Activated CD8-positive, alpha-beta T cell treated with anti-CD3 and anti-CD28 coated beads for 36 hours (primary cell): ENCODE results near the gene UBE2L6. TPM values are rescaled to one million over a fixed set of nuclear protein-coding genes. Genes with fewer than 3 reads are reported as not detected.
A peak's percentile ranks its signal among the peaks of the same experiment; 100 is the strongest.

Experiments used
- ATAC-seq: fragments of 200-7000 bp; cut with Tn5 transposase; one replicate; pipeline ENCODE4 v1.10.0; 2021; ENCODE audit warnings: mild to moderate bottlenecking, moderate library complexity
- CTCF ChIA-PET: fragments of 350-600 bp; sonication (Branson Sonifier 250); formaldehyde crosslinking; loops from one replicate; lab custom pipeline; 2021; ENCODE audit warnings: antibody characterized with exemption; lab: Charles Lee
- POLR2A ChIA-PET: fragments of 350-600 bp; sonication (Branson Sonifier 250); formaldehyde crosslinking; loops from one replicate; lab custom pipeline; 2021; ENCODE audit warnings: antibody characterized with exemption; lab: Charles Lee
- DNase-seq: peaks from one replicate; pipeline ENCODE4 v3.0.0-alpha.2; 2020
- H3K27ac Mint-ChIP-seq: one replicate; pipeline ENCODE4 v1.8.0; 2021; ENCODE audit warnings: mild to moderate bottlenecking, mixed read lengths
- H3K27me3 Mint-ChIP-seq: one replicate; pipeline ENCODE4 v1.8.0; 2021; ENCODE audit warnings: mixed read lengths
- H3K36me3 Mint-ChIP-seq: one replicate; pipeline ENCODE4 v1.8.0; 2021; ENCODE audit warnings: low read depth, mixed read lengths
- H3K4me1 Mint-ChIP-seq: one replicate; pipeline ENCODE4 v1.8.0; 2021; ENCODE audit warnings: low read depth, mixed read lengths
- H3K4me3 Mint-ChIP-seq: one replicate; pipeline ENCODE4 v1.8.0; 2021; ENCODE audit warnings: mild to moderate bottlenecking, moderate library complexity, mixed read lengths
- H3K9me3 Mint-ChIP-seq: one replicate; pipeline ENCODE4 v1.8.0; 2021; ENCODE audit warnings: mixed read lengths
- CTCF ChIP-seq: fragments of 200-600 bp; IDR thresholded peaks from one replicate; pipeline ENCODE4 v1.8.0; 2022; ENCODE audit warnings: antibody characterized with exemption, mild to moderate bottlenecking
- intact Hi-C: fragments of 100-400 bp; cut with micrococcal nuclease; formaldehyde crosslinking; loops from one replicate; pipeline ENCODE4 v1.10.0; 2022
- total RNA-seq, 2 experiments: library from RNA; stranded (reverse); gene quantifications; one replicate each; pipeline ENCODE4 v1.2.3, GENCODE V29; 2021

The UBE2L6 gene
- total RNA-seq, 2 experiments from 2014 or later = 148 to 159 TPM

GRCh38 chr11:57530596-57531507 is 36.6 kb downstream of the UBE2L6 start, which contains the start of gene TIMM10:
TSS of gene TIMM10 (minus strand) at chr11:57530754. CDS start at chr11:57530189, 565 bp downstream.
- intact Hi-C loops = no loop called here
- H3K4me1 Mint-ChIP-seq = peaks cover 35% of the 10 kb centered on the region
- no peaks in the 10 kb centered on the region for H3K27me3 Mint-ChIP-seq
- ChIA-PET POLR2A (interaction anchor here (1.2 to 6.7 kb wide), 6 partner anchors 11 to 73 kb away, joined by 3 to 57 read pairs (median 7); partner anchors contain the start of gene SLC43A1), CTCF (interaction anchor here (1.3 to 14.5 kb wide), 7 partner anchors 15 to 185 kb away, joined by 3 to 425 read pairs (median 5); partner anchors contain the start of genes RTN4RL2, SLC43A1, SLC43A3 and UBE2L6)
- ATAC-seq (peak; percentile 96), DNase-seq (peak; percentile 97)
- peaks cover 30% of the 10 kb centered on the region for H3K36me3 Mint-ChIP-seq
- H3K4me3 Mint-ChIP-seq = peak within 1 kb of the TSS; percentile 82
- H3K9me3 Mint-ChIP-seq = no peaks in the 10 kb centered on the region
- no peak for TF ChIP-seq CTCF
- peak within 1 kb of the TSS; percentile 83 for H3K27ac Mint-ChIP-seq

GRCh38 chr11:57530215-57530595 is 37.3 kb downstream of the UBE2L6 start:
- intact Hi-C loops = no loop called here
- Mint-ChIP-seq H3K27ac (peak overlapping the region; percentile 83), H3K4me3 (peak overlapping the region; percentile 82), H3K9me3 (no peaks in the 10 kb centered on the region), H3K27me3 (no peaks in the 10 kb centered on the region), H3K4me1 (peaks cover 35% of the 10 kb centered on the region), H3K36me3 (peaks cover 32% of the 10 kb centered on the region)
- DNase-seq (no peak), ATAC-seq (no peak)
- ChIA-PET CTCF (interaction anchor here (1.3 to 14.5 kb wide), 7 partner anchors 14 to 185 kb away, joined by 3 to 425 read pairs (median 6); partner anchors contain the start of genes RTN4RL2, SLC43A1, SLC43A3 and UBE2L6), POLR2A (interaction anchor here (0.5 to 6.7 kb wide), 7 partner anchors 11 to 119 kb away, joined by 3 to 57 read pairs (median 6); partner anchors contain the start of gene SLC43A1)
- TF ChIP-seq CTCF = no peak

- Mint-ChIP-seq H3K27ac (no peak overlapping the region), H3K4me1 (peaks cover 35% of the 10 kb centered on the region), H3K27me3 (no peaks in the 10 kb centered on the region), H3K4me3 (peak overlapping the region; percentile 41), H3K9me3 (no peaks in the 10 kb centered on the region), H3K36me3 (peaks cover 37% of the 10 kb centered on the region)
- CTCF ChIA-PET = interaction anchor here (0.7 to 14.5 kb wide), 16 partner anchors 13 to 192 kb away, joined by 3 to 425 read pairs (median 4); partner anchors contain the start of genes RTN4RL2, SLC43A1 and UBE2L6
- DNase-seq = no peak
- intact Hi-C loops = no loop called here
- ATAC-seq = no peak
- no peak for TF ChIP-seq CTCF
- POLR2A ChIA-PET = interaction anchor here (0.8 to 6.7 kb wide), 7 partner anchors 10 to 212 kb away, joined by 3 to 57 read pairs (median 6); partner anchors contain the start of genes SELENOH and SLC43A1
Observed at GRCh38 chr11:57529012-57529411, 38.5 kb downstream of the UBE2L6 start.

GRCh38 chr11:57527056-57527631 is 40.3 kb downstream of the UBE2L6 start:
- intact Hi-C loops = loop anchor here (1.0 to 2.0 kb wide), 2 partner anchors 34 to 70 kb away; no protein-coding TSS in a partner anchor
- Mint-ChIP-seq H3K4me3 (no peak overlapping the region), H3K9me3 (no peaks in the 10 kb centered on the region), H3K36me3 (peaks cover 35% of the 10 kb centered on the region), H3K27me3 (no peaks in the 10 kb centered on the region), H3K4me1 (peaks cover 35% of the 10 kb centered on the region), H3K27ac (peak overlapping the region; percentile 55)
- TF ChIP-seq CTCF = peak; percentile 98
- ATAC-seq (no peak), DNase-seq (peak; percentile 87)
- ChIA-PET CTCF (interaction anchor here (0.7 to 14.5 kb wide), 61 partner anchors 10 to 274 kb away, joined by 3 to 425 read pairs (median 5); partner anchors contain the start of genes RTN4RL2, SELENOH, SLC43A1 and SLC43A3), POLR2A (interaction anchor here (0.6 to 6.7 kb wide), 8 partner anchors 9 to 102 kb away, joined by 3 to 57 read pairs (median 4); partner anchors contain the start of genes SLC43A1 and SMTNL1)
